Measurements from ENCODE around the gene FHL1.

The FHL1 gene

GRCh38 chrX:136112286-136112685 lies 35.0 kb upstream of the FHL1 start:
- Histone ChIP-seq H3K27me3 (ENCODE audit: insufficient read depth, poor library complexity, severe bottlenecking) (no peaks in the 10 kb centered on the region), H3K9me3 (ENCODE audit: severe bottlenecking) (no peaks in the 10 kb centered on the region), H3K27ac (ENCODE audit: poor library complexity, severe bottlenecking) (no peak overlapping the region), H3K4me3 (ENCODE audit: severe bottlenecking) (no peak overlapping the region), H3K4me1 (ENCODE audit: insufficient read depth, poor library complexity, severe bottlenecking) (no peaks in the 10 kb centered on the region), H3K36me3 (ENCODE audit: low read depth) (no peaks in the 10 kb centered on the region)
- no peak for DNase-seq (ENCODE audit: low spot score)
- no peak for ATAC-seq (ENCODE audit: low read depth)
- TF ChIP-seq, protein P1, sequence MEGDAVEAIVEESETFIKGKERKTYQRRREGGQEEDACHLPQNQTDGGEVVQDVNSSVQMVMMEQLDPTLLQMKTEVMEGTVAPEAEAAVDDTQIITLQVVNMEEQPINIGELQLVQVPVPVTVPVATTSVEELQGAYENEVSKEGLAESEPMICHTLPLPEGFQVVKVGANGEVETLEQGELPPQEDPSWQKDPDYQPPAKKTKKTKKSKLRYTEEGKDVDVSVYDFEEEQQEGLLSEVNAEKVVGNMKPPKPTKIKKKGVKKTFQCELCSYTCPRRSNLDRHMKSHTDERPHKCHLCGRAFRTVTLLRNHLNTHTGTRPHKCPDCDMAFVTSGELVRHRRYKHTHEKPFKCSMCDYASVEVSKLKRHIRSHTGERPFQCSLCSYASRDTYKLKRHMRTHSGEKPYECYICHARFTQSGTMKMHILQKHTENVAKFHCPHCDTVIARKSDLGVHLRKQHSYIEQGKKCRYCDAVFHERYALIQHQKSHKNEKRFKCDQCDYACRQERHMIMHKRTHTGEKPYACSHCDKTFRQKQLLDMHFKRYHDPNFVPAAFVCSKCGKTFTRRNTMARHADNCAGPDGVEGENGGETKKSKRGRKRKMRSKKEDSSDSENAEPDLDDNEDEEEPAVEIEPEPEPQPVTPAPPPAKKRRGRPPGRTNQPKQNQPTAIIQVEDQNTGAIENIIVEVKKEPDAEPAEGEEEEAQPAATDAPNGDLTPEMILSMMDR (IDR thresholded peaks at IDR 0.05; ENCODE audit: poor library complexity, severe bottlenecking), result no peak

- no peak for DNase-seq (ENCODE audit: low spot score)
- Histone ChIP-seq H3K27me3 (ENCODE audit: insufficient read depth, poor library complexity, severe bottlenecking) (no peaks in the 10 kb centered on the region), H3K4me3 (ENCODE audit: severe bottlenecking) (no peak overlapping the region), H3K9me3 (ENCODE audit: severe bottlenecking) (no peaks in the 10 kb centered on the region), H3K27ac (ENCODE audit: poor library complexity, severe bottlenecking) (no peak overlapping the region), H3K4me1 (ENCODE audit: insufficient read depth, poor library complexity, severe bottlenecking) (no peaks in the 10 kb centered on the region), H3K36me3 (ENCODE audit: low read depth) (no peaks in the 10 kb centered on the region)
- no peak for ATAC-seq (ENCODE audit: low read depth)
- TF ChIP-seq, protein P1 (IDR thresholded peaks at IDR 0.05; ENCODE audit: poor library complexity, severe bottlenecking), result no peak
These were observed 34.6 kb upstream of the FHL1 start for GRCh38 chrX:136112778-136113177.

DNA sequence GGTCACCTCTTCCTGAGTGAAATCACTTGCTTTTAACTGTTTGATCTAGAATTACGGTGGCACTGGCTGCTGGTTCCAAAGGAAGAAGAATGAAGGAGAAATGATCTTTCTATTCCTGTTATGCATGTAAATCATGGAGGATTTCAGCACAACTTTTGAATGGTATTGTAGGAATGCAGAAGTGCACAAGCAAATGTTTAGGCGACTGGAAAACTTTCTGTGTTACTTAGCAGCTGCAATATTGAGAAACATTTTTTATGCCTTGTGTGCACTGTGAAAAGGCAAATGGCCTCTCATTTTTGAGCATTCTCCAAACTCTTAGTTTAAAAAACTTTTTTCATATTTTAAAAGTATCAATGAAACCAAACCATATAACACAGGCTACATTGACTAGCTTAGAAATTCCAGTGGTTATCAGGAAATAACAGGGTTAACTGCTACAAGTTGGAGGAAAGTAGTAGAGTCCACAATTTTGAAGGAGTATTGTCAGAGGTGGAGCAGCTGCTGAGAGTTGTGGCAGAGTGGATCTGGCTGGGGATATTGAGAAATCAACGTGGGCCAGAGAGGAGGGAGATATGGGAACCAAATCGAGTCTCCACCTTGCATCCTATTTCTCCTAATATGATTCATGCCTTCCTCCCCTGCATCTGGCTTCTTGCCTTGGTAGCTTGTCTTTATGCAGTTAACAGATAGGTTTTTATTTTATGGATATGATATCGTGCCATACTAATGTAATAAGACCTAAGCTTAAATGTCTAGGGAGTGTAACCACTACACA lies 32.0 kb upstream of the FHL1 start:
- no peak for ATAC-seq (ENCODE audit: low read depth)

GRCh38 chrX:136115904-136116297 lies 31.4 kb upstream of the FHL1 start:
- Histone ChIP-seq H3K4me3 (ENCODE audit: severe bottlenecking) (no peak overlapping the region), H3K9me3 (ENCODE audit: severe bottlenecking) (no peaks in the 10 kb centered on the region), H3K4me1 (ENCODE audit: insufficient read depth, poor library complexity, severe bottlenecking) (no peaks in the 10 kb centered on the region), H3K27me3 (ENCODE audit: insufficient read depth, poor library complexity, severe bottlenecking) (no peaks in the 10 kb centered on the region), H3K36me3 (ENCODE audit: low read depth) (no peaks in the 10 kb centered on the region), H3K27ac (ENCODE audit: poor library complexity, severe bottlenecking) (no peak overlapping the region)
- DNase-seq (ENCODE audit: low spot score) (no peak), ATAC-seq (ENCODE audit: low read depth) (no peak)
- TF ChIP-seq, protein P1 (IDR thresholded peaks at IDR 0.05; ENCODE audit: poor library complexity, severe bottlenecking), result no peak

More for the DNA sequence above, 32.0 kb upstream of the FHL1 start:
- Histone ChIP-seq H3K27ac (ENCODE audit: poor library complexity, severe bottlenecking) (no peak overlapping the region), H3K4me3 (ENCODE audit: severe bottlenecking) (no peak overlapping the region), H3K9me3 (ENCODE audit: severe bottlenecking) (no peaks in the 10 kb centered on the region), H3K36me3 (ENCODE audit: low read depth) (no peaks in the 10 kb centered on the region), H3K27me3 (ENCODE audit: insufficient read depth, poor library complexity, severe bottlenecking) (no peaks in the 10 kb centered on the region), H3K4me1 (ENCODE audit: insufficient read depth, poor library complexity, severe bottlenecking) (no peaks in the 10 kb centered on the region)
- no peak for DNase-seq (ENCODE audit: low spot score)
- TF ChIP-seq, protein P1 (IDR thresholded peaks at IDR 0.05; ENCODE audit: poor library complexity, severe bottlenecking), result no peak

- H3K27me3 ChIP-seq (ENCODE audit: insufficient read depth, poor library complexity, severe bottlenecking), result no peaks in the 10 kb centered on the region
- ATAC-seq (ENCODE audit: low read depth) (no peak), DNase-seq (ENCODE audit: low spot score) (no peak)
- H3K27ac ChIP-seq (ENCODE audit: poor library complexity, severe bottlenecking), result no peak overlapping the region
- no peaks in the 10 kb centered on the region for H3K9me3 ChIP-seq (ENCODE audit: severe bottlenecking)
- TF ChIP-seq, protein P1 (IDR thresholded peaks at IDR 0.05; ENCODE audit: poor library complexity, severe bottlenecking), result no peak
- H3K4me3 ChIP-seq (ENCODE audit: severe bottlenecking), result no peak overlapping the region
- H3K36me3 ChIP-seq (ENCODE audit: low read depth), result no peaks in the 10 kb centered on the region
- no peaks in the 10 kb centered on the region for H3K4me1 ChIP-seq (ENCODE audit: insufficient read depth, poor library complexity, severe bottlenecking)
These were observed 25.5 kb upstream of the FHL1 start for GRCh38 chrX:136121788-136122187.

All from RWPE2 (cell line).